Esophagus squamous epithelium (tissue), 5 donors: ENCODE results near the gene IRF2BP2. TPM values are rescaled to one million over a fixed set of nuclear protein-coding genes. Genes with fewer than 3 reads are reported as not detected.
"Not testable (repeated sequence)": the region's sequence is repeated elsewhere in the genome, so short reads cannot be mapped to it uniquely, and the experiment has no call there.

Source experiments
- DNase-seq: peaks from one replicate; lab custom pipeline; 2025; lab: John Stamatoyannopoulos, UW
- H3K27ac ChIP-seq, 4 donors: fragments of 200-600 bp; sonication (generic); one replicate each; pipeline ENCODE4 v1.5.1; 2016 to 2019; ENCODE audit warnings: mild to moderate bottlenecking in 1 of 4
- H3K27me3 ChIP-seq, 4 donors: fragments of 200-600 bp; sonication (generic); 1 replicate in 3 of 4; 2 replicates in 1 of 4; pipeline versions ENCODE4 v1.5.1 to v1.6.0; 2017 to 2021; ENCODE audit warnings: antibody characterized with exemption in 1 of 4
- H3K36me3 ChIP-seq, 3 donors: fragments of 200-600 bp; sonication (generic); one replicate each; pipeline ENCODE4 v1.5.1; 2016 to 2019
- H3K4me1 ChIP-seq, 3 donors: fragments of 200-600 bp; sonication (generic); one replicate each; pipeline ENCODE4 v1.5.1; 2017 to 2019
- H3K4me3 ChIP-seq, 4 donors: fragments of 200-600 bp; sonication (generic); 1 replicate in 3 of 4; 2 replicates in 1 of 4; pipeline ENCODE4 v1.5.1; 2016 to 2019; ENCODE audit warnings: mild to moderate bottlenecking in 2 of 4, moderate library complexity in 1 of 4
- H3K9me3 ChIP-seq, 3 donors: fragments of 200-600 bp; sonication (generic); one replicate each; pipeline ENCODE4 v1.5.1; 2016 to 2019
- CTCF ChIP-seq, 6 experiments: fragments of 450-650 bp in 4 of 6; fragments of 200-600 bp in 2 of 6; sonication (generic) in 2 of 6; IDR thresholded peaks; one replicate each; pipeline ENCODE4 v1.5.1; 2016 to 2019; ENCODE audit warnings: antibody characterized with exemption in 6 of 6, mild to moderate bottlenecking in 4 of 6, moderate library complexity in 4 of 6
- POLR2A ChIP-seq, 4 donors: fragments of 450-650 bp; IDR thresholded peaks; one replicate each; pipeline ENCODE4 v1.6.1; 2017; ENCODE audit warnings: antibody characterized with exemption in 4 of 4, mild to moderate bottlenecking in 4 of 4, moderate library complexity in 3 of 4
- WGBS, 2 donors: methylation state at CpG; one replicate each; pipeline ENCODE4 v1.1.5; 2018; 5-methylcytosine and 5-hydroxymethylcytosine counted together
- intact Hi-C: fragments of 100-400 bp; cut with DNase I; formaldehyde crosslinking; loops from one replicate; pipeline ENCODE4 v1.15.0; 2022
- total RNA-seq, 4 donors: library from RNA; depleted of rRNA; stranded (reverse); fragments of >200 nt; gene quantifications; one replicate each; pipeline ENCODE4 v1.1.0, GENCODE V29; 2016
- donor health status: DM: yes; HTN: yes; CAD: no.

The IRF2BP2 gene
- total RNA-seq, 4 donors from 2014 or later: 52.5 to 66.8 (median 57.6) TPM

GRCh38 chr1:234643850-234644134 lies 33.8 kb upstream of the IRF2BP2 start:
- no peak overlapping the region for H3K27ac ChIP-seq

GRCh38 chr1:234643111-234643849 lies 33.3 kb upstream of the IRF2BP2 start:
- 79 to 83% methylated on average over 11 to 14 of the region's 14 CpGs for WGBS, 2 donors
- TF ChIP-seq CTCF (IDR thresholded peaks at IDR 0.05): no peak
- no peak for TF ChIP-seq POLR2A (IDR thresholded peaks at IDR 0.05)
- H3K4me1 ChIP-seq: peaks cover 0 to 25% (median 0%) of the 10 kb centered on the region in 3 donors
- no peak overlapping the region for H3K27ac ChIP-seq
- intact Hi-C loops: no loop called here
- no peaks in the 10 kb centered on the region for H3K9me3 ChIP-seq
- no peak for DNase-seq
- no peak overlapping the region for H3K4me3 ChIP-seq
- no peaks in the 10 kb centered on the region for H3K27me3 ChIP-seq
- H3K36me3 ChIP-seq: no peaks in the 10 kb centered on the region

More at GRCh38 chr1:234643850-234644134, 33.8 kb upstream of the IRF2BP2 start:
- H3K36me3 ChIP-seq: no peaks in the 10 kb centered on the region
- TF ChIP-seq CTCF (IDR thresholded peaks at IDR 0.05): no peak
- no peak for TF ChIP-seq POLR2A (IDR thresholded peaks at IDR 0.05)
- no peak overlapping the region for H3K4me3 ChIP-seq
- intact Hi-C loops: no loop called here
- no peak for DNase-seq
- H3K27me3 ChIP-seq: no peaks in the 10 kb centered on the region
- no peaks in the 10 kb centered on the region for H3K9me3 ChIP-seq
- peaks cover 0 to 30% (median 0%) of the 10 kb centered on the region in 3 donors for H3K4me1 ChIP-seq

GRCh38 chr1:234642428-234642827 lies 32.5 kb upstream of the IRF2BP2 start:
- H3K27ac ChIP-seq: no peak overlapping the region
- TF ChIP-seq CTCF (IDR thresholded peaks at IDR 0.05) (no peak), POLR2A (IDR thresholded peaks at IDR 0.05) (no peak)
- no peaks in the 10 kb centered on the region for H3K36me3 ChIP-seq
- H3K9me3 ChIP-seq: no peaks in the 10 kb centered on the region
- no peak overlapping the region for H3K4me3 ChIP-seq
- intact Hi-C loops: no loop called here
- peaks cover 0 to 17% (median 0%) of the 10 kb centered on the region in 3 donors for H3K4me1 ChIP-seq
- DNase-seq: no peak
- H3K27me3 ChIP-seq: no peaks in the 10 kb centered on the region
- 93 to 100% methylated on average over 2 of the region's 2 CpGs for WGBS, 2 donors

GRCh38 chr1:234639961-234640360 lies 30.0 kb upstream of the IRF2BP2 start:
- no peak for DNase-seq
- Histone ChIP-seq H3K4me1 (peaks cover 0 to 1% (median 0%) of the 10 kb centered on the region in 3 donors), H3K36me3 (no peaks in the 10 kb centered on the region), H3K9me3 (no peaks in the 10 kb centered on the region), H3K27ac (no peak overlapping the region), H3K4me3 (no peak overlapping the region), H3K27me3 (no peaks in the 10 kb centered on the region)
- 74 to 81% methylated on average over 4 of the region's 4 CpGs for WGBS, 2 donors
- TF ChIP-seq POLR2A (IDR thresholded peaks at IDR 0.05) (no peak), CTCF (IDR thresholded peaks at IDR 0.05) (no peak)
- intact Hi-C loops: no loop called here

- 51 to 55% methylated on average over 3 to 4 of the region's 4 CpGs for WGBS, 2 donors
- no peak for TF ChIP-seq CTCF (IDR thresholded peaks at IDR 0.05)
- TF ChIP-seq POLR2A (IDR thresholded peaks at IDR 0.05): no peak
- no peaks in the 10 kb centered on the region for H3K4me1 ChIP-seq
- H3K4me3 ChIP-seq: no peak overlapping the region
- DNase-seq: no peak
- no peak overlapping the region for H3K27ac ChIP-seq
- H3K9me3 ChIP-seq: no peaks in the 10 kb centered on the region
- H3K36me3 ChIP-seq: no peaks in the 10 kb centered on the region
- intact Hi-C loops: no loop called here
- no peaks in the 10 kb centered on the region for H3K27me3 ChIP-seq
Observed at GRCh38 chr1:234638832-234639799, 29.1 kb upstream of the IRF2BP2 start.

- DNase-seq, H3K4me1 ChIP-seq, H3K9me3 ChIP-seq, H3K4me3 ChIP-seq, H3K27ac ChIP-seq, H3K36me3 ChIP-seq, intact Hi-C loops, H3K27me3 ChIP-seq: not testable (repeated sequence)
- 84 to 91% methylated on average over 9 of the region's 9 CpGs for WGBS, 2 donors
Observed at GRCh38 chr1:234634922-234635321, 24.9 kb upstream of the IRF2BP2 start.
